NCI-H1694 (cell line): ENCODE measurements around the gene NSD1.
"Not testable (repeated sequence)": the region's sequence is repeated elsewhere in the genome, so short reads cannot be mapped to it uniquely, and the experiment has no call there.

Source experiments
- DNase-seq: peaks from one replicate; lab custom pipeline; 2025; lab: John Stamatoyannopoulos, UW

Gene NSD1

GRCh38 chr5:177130211-177131018, 3.2 kb upstream of the NSD1 start:
- no peak for DNase-seq

GRCh38 chr5:177131019-177131320, 2.6 kb upstream of the NSD1 start:
- no peak for DNase-seq

- no peak for DNase-seq
These were observed 2.0 kb upstream of the NSD1 start for GRCh38 chr5:177131352-177132135.

GRCh38 chr5:177132136-177133095, 1.2 kb upstream of the NSD1 start:
- no peak for DNase-seq

- DNase-seq: no peak
These were observed 502 bp downstream of the NSD1 start for GRCh38 chr5:177133853-177134696.

GRCh38 chr5:177134697-177135225, 1.2 kb downstream of the NSD1 start:
- no peak for DNase-seq

GRCh38 chr5:177140312-177140711, 6.7 kb downstream of the NSD1 start:
- DNase-seq: no peak

- no peak for DNase-seq
These were observed 7.9 kb downstream of the NSD1 start for GRCh38 chr5:177141496-177141895.

GRCh38 chr5:177142098-177142611, 8.6 kb downstream of the NSD1 start:
- DNase-seq: no peak

GRCh38 chr5:177142778-177143177, 9.2 kb downstream of the NSD1 start:
- no peak for DNase-seq

- DNase-seq: no peak
These were observed 13.5 kb downstream of the NSD1 start for GRCh38 chr5:177146891-177147638.

- DNase-seq: not testable (repeated sequence)
These were observed 16.5 kb downstream of the NSD1 start for GRCh38 chr5:177150061-177150460.

GRCh38 chr5:177154003-177154643, 20.6 kb downstream of the NSD1 start:
- DNase-seq: no peak

GRCh38 chr5:177162379-177162778, 28.8 kb downstream of the NSD1 start:
- DNase-seq: no peak

GRCh38 chr5:177163500-177163899, 29.9 kb downstream of the NSD1 start:
- DNase-seq: no peak

- no peak for DNase-seq
These were observed 35.7 kb downstream of the NSD1 start for GRCh38 chr5:177169271-177169670.

- no peak for DNase-seq
These were observed 38.4 kb downstream of the NSD1 start for GRCh38 chr5:177171961-177172360.

- DNase-seq: no peak
These were observed 41.8 kb downstream of the NSD1 start for GRCh38 chr5:177175336-177175735.

GRCh38 chr5:177176175-177176711, 42.7 kb downstream of the NSD1 start:
- DNase-seq: no peak
